ENCODE results near the gene VWA5B2.

Gene VWA5B2

GRCh38 chr3:184193991-184194539 is 35.3 kb upstream of the VWA5B2 start:
- TF ChIP-seq EP300 (IDR thresholded peaks at IDR 0.05; ENCODE audit: borderline replicate concordance) (no peak), NFIC (IDR thresholded peaks at IDR 0.05) (no peak), TCF12 (IDR thresholded peaks at IDR 0.05; ENCODE audit: low read depth) (no peak), TEAD4 (IDR thresholded peaks at IDR 0.05) (no peak), EGR1 (IDR thresholded peaks at IDR 0.05) (no peak), FOXM1 (IDR thresholded peaks at IDR 0.05; ENCODE audit: borderline replicate concordance, low read depth) (no peak)
- TF ChIP-seq, protein P1, sequence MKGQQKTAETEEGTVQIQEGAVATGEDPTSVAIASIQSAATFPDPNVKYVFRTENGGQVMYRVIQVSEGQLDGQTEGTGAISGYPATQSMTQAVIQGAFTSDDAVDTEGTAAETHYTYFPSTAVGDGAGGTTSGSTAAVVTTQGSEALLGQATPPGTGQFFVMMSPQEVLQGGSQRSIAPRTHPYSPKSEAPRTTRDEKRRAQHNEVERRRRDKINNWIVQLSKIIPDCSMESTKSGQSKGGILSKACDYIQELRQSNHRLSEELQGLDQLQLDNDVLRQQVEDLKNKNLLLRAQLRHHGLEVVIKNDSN (IDR thresholded peaks at IDR 0.05), result no peak

GRCh38 chr3:184196536-184196935 is 32.8 kb upstream of the VWA5B2 start:
- TF ChIP-seq YY1 (IDR thresholded peaks at IDR 0.05; ENCODE audit: low read depth), result no peak
- TF ChIP-seq, protein P1 (IDR thresholded peaks at IDR 0.05), result no peak
- TF ChIP-seq REST (IDR thresholded peaks at IDR 0.05; ENCODE audit: low read depth), result no peak
- no peak for TF ChIP-seq CEBPB (IDR thresholded peaks at IDR 0.05)
- TF ChIP-seq TAF1 (IDR thresholded peaks at IDR 0.05; ENCODE audit: low read depth), result no peak
- no peak for TF ChIP-seq NFIC (IDR thresholded peaks at IDR 0.05)
- TF ChIP-seq EGR1 (IDR thresholded peaks at IDR 0.05), result no peak
- no peak for TF ChIP-seq TCF12 (IDR thresholded peaks at IDR 0.05; ENCODE audit: low read depth)
- no peak for TF ChIP-seq TEAD4 (IDR thresholded peaks at IDR 0.05)
- no peak for TF ChIP-seq RAD21 (IDR thresholded peaks at IDR 0.05; ENCODE audit: low read depth)
- no peak for TF ChIP-seq EP300 (IDR thresholded peaks at IDR 0.05; ENCODE audit: borderline replicate concordance)
- no peak for TF ChIP-seq FOXM1 (IDR thresholded peaks at IDR 0.05; ENCODE audit: borderline replicate concordance, low read depth)
- no peak for TF ChIP-seq ZBTB7A (IDR thresholded peaks at IDR 0.05; ENCODE audit: low read depth)
- no peak for TF ChIP-seq CREB1 (IDR thresholded peaks at IDR 0.05; ENCODE audit: low read depth)
- TF ChIP-seq, protein P2, sequence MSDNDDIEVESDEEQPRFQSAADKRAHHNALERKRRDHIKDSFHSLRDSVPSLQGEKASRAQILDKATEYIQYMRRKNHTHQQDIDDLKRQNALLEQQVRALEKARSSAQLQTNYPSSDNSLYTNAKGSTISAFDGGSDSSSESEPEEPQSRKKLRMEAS (IDR thresholded peaks at IDR 0.05), result no peak

GRCh38 chr3:184198509-184198908 is 30.9 kb upstream of the VWA5B2 start:
- TF ChIP-seq YY1 (IDR thresholded peaks at IDR 0.05; ENCODE audit: low read depth) (no peak), ZBTB7A (IDR thresholded peaks at IDR 0.05; ENCODE audit: low read depth) (no peak), FOXM1 (IDR thresholded peaks at IDR 0.05; ENCODE audit: borderline replicate concordance, low read depth) (no peak), EGR1 (IDR thresholded peaks at IDR 0.05) (no peak)
- TF ChIP-seq, protein P2 (IDR thresholded peaks at IDR 0.05), result no peak
- TF ChIP-seq, protein P1 (IDR thresholded peaks at IDR 0.05), result no peak

DNA sequence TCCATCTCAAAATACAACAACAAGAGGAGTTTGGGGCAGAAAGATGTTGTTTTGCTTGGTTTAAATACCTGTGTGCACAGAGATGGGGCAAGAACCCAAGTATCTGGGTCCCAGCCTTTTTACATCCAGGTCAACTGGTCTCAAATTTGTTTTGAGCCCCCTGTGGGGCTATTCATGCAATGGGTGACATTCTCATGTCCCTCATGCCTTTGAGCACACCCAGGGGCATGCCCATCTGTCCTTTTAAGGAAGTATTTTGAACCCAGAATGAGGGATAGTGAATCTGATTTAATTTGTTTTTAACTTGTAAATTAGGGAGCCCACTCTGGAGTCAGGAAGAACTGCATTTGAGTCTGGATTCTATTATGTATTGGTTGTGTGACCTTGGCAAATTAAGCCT is 28.6 kb upstream of the VWA5B2 start:
- TF ChIP-seq NFIC (IDR thresholded peaks at IDR 0.05) (no peak), CREB1 (IDR thresholded peaks at IDR 0.05; ENCODE audit: low read depth) (no peak), EP300 (IDR thresholded peaks at IDR 0.05; ENCODE audit: borderline replicate concordance) (no peak), ZBTB7A (IDR thresholded peaks at IDR 0.05; ENCODE audit: low read depth) (no peak), TAF1 (IDR thresholded peaks at IDR 0.05; ENCODE audit: low read depth) (no peak), TEAD4 (IDR thresholded peaks at IDR 0.05) (no peak), TCF12 (IDR thresholded peaks at IDR 0.05; ENCODE audit: low read depth) (no peak)
- TF ChIP-seq, protein P1 (IDR thresholded peaks at IDR 0.05), result no peak
- TF ChIP-seq, protein P2 (IDR thresholded peaks at IDR 0.05), result no peak

DNA sequence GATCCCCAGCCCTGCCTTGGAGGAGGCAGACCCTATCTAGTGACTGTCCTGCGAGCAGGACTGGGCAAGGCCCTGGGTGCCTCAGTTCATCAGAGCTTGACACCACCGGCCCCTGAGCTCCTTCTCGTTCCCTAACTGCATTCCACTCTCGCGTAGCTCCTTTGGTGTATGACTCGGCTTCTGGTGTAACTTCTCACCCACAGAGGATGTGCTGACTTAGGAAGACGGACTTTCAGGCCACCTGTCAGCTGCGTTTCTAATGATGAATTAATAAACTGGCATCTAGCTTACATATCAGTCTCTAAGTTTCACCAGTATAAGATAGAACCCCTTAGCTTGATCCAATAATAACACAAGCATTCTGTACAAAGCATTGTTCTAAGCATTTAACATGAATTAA is 25.9 kb upstream of the VWA5B2 start:
- no peak for TF ChIP-seq TAF1 (IDR thresholded peaks at IDR 0.05; ENCODE audit: low read depth)
- TF ChIP-seq TCF12 (IDR thresholded peaks at IDR 0.05; ENCODE audit: low read depth), result no peak

DNA sequence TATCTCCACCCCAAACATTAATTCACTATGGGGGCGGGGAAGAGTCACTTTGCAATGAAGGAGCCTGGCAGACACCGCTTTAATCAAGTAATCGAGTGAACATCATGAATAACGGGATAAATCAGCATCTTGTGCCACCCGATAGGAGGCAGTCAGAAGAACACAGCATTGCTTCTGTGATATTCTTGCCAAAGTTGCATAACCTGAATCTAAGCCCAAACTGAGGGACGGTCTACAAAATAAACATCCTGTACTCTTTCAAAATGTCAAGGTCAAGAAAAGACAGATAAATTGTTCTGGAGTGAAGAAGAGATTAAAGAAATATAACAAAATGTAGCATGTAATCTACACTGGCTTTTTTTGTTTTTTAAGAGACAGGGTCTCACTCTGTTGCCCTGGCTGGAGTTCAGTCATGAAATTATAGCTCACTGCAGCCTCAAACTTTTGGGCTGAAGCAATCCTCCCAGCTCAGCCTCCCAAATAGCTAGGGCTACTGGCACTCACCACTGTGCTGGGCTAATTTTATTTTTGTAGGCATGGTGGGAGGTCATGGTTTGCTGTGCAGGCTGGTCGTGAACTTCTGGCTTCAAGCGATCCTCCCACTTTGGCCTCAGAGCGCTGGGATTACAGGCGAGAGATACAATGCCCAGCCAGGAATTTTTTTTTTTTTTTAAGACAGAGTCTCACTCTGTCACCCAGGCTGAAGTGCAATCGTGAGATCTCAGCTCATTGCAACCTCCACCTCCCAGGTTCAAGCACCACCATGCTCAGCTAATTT is 20.1 kb upstream of the VWA5B2 start:
- TF ChIP-seq EGR1 (IDR thresholded peaks at IDR 0.05), result no peak
- no peak for TF ChIP-seq EP300 (IDR thresholded peaks at IDR 0.05; ENCODE audit: borderline replicate concordance)
- no peak for TF ChIP-seq ZBTB7A (IDR thresholded peaks at IDR 0.05; ENCODE audit: low read depth)
- no peak for TF ChIP-seq REST (IDR thresholded peaks at IDR 0.05; ENCODE audit: low read depth)
- TF ChIP-seq TEAD4 (IDR thresholded peaks at IDR 0.05), result no peak
- TF ChIP-seq NFIC (IDR thresholded peaks at IDR 0.05), result no peak
- TF ChIP-seq YY1 (IDR thresholded peaks at IDR 0.05; ENCODE audit: low read depth), result no peak
- TF ChIP-seq, protein P1 (IDR thresholded peaks at IDR 0.05), result no peak
- TF ChIP-seq CEBPB (IDR thresholded peaks at IDR 0.05), result no peak
- no peak for TF ChIP-seq TCF12 (IDR thresholded peaks at IDR 0.05; ENCODE audit: low read depth)
- no peak for TF ChIP-seq TAF1 (IDR thresholded peaks at IDR 0.05; ENCODE audit: low read depth)
- TF ChIP-seq, protein P2 (IDR thresholded peaks at IDR 0.05), result no peak
- TF ChIP-seq RAD21 (IDR thresholded peaks at IDR 0.05; ENCODE audit: low read depth), result no peak
